ENCODE data around the gene IARS2. TPM values are rescaled to one million over a fixed set of nuclear protein-coding genes. Genes with fewer than 3 reads are reported as not detected.

Gene IARS2
- total RNA-seq, 1 donor from 2014 or later, result 89.1 TPM

- intact Hi-C loops (cut with micrococcal nuclease), result loop anchor here (10.0 kb wide), 1 partner anchor 586 kb away; no protein-coding TSS in a partner anchor
- H3K9me3 Mint-ChIP-seq, result no peaks in the 10 kb centered on the region
- H3K27ac Mint-ChIP-seq, result no peak overlapping the region
- DNase-seq (ENCODE audit: low spot score), result no peak
- no peak overlapping the region for H3K4me3 Mint-ChIP-seq (ENCODE audit: low read depth)
- peaks cover 36% of the 10 kb centered on the region for H3K36me3 Mint-ChIP-seq (ENCODE audit: low read depth)
- no peaks in the 10 kb centered on the region for H3K4me1 Mint-ChIP-seq (ENCODE audit: low read depth)
- H3K27me3 Mint-ChIP-seq (ENCODE audit: low read depth), result no peaks in the 10 kb centered on the region
Measured at GRCh38 chr1:220188538-220188937, 94.6 kb downstream of the IARS2 start.

- no peak overlapping the region for H3K4me3 Mint-ChIP-seq (ENCODE audit: low read depth)
- no peaks in the 10 kb centered on the region for H3K9me3 Mint-ChIP-seq
- H3K36me3 Mint-ChIP-seq (ENCODE audit: low read depth), result peaks cover 42% of the 10 kb centered on the region
- no peaks in the 10 kb centered on the region for H3K27me3 Mint-ChIP-seq (ENCODE audit: low read depth)
- intact Hi-C loops (cut with micrococcal nuclease), result loop anchor here (10.0 kb wide), 1 partner anchor 585 kb away; no protein-coding TSS in a partner anchor
- no peak overlapping the region for H3K27ac Mint-ChIP-seq
- no peaks in the 10 kb centered on the region for H3K4me1 Mint-ChIP-seq (ENCODE audit: low read depth)
- DNase-seq (ENCODE audit: low spot score), result no peak
Measured at GRCh38 chr1:220189750-220190347, 95.9 kb downstream of the IARS2 start.

- Mint-ChIP-seq H3K4me1 (ENCODE audit: low read depth) (no peaks in the 10 kb centered on the region), H3K9me3 (no peaks in the 10 kb centered on the region), H3K4me3 (ENCODE audit: low read depth) (no peak overlapping the region), H3K27me3 (ENCODE audit: low read depth) (no peaks in the 10 kb centered on the region), H3K27ac (no peak overlapping the region), H3K36me3 (ENCODE audit: low read depth) (peaks cover 25% of the 10 kb centered on the region)
- no peak for DNase-seq (ENCODE audit: low spot score)
- intact Hi-C loops (cut with micrococcal nuclease), result no loop called here
Measured at GRCh38 chr1:220195701-220196100, 101.8 kb downstream of the IARS2 start.

Other genes starting within 250 kb of the IARS2 start
- not detected in 2 replicates for gene SLC30A10, start 165.6 kb upstream of the IARS2 start, total RNA-seq
- 163 and 176 TPM in 2 replicates for gene EPRS1, start 47.6 kb upstream of the IARS2 start, total RNA-seq
- 29.8 and 30.6 TPM in 2 replicates for gene BPNT1, start 4.3 kb upstream of the IARS2 start, total RNA-seq
- 52.8 and 60.7 TPM in 2 replicates for gene RAB3GAP2, start 178.3 kb downstream of the IARS2 start, total RNA-seq